GM12878 (cell line): ENCODE results near the gene FXYD1. TPM values are rescaled to one million over a fixed set of nuclear protein-coding genes. Genes with fewer than 3 reads are reported as not detected.

Experiments used
- ATAC-seq: fragments of 200-7000 bp; cut with Tn5 transposase; 3 replicates; pipeline ENCODE4 v1.9.1; 2020; ENCODE audit warnings: mild to moderate bottlenecking, moderate library complexity
- BruUV-seq: library from RNA; stranded (reverse); fragments of 400-500 nt; replicated peaks from 2 replicates; lab custom pipeline; 2021; lab: Mats Ljungman, UMichigan
- CTCF ChIA-PET: fragments of 300-600 bp; sonication (Branson Sonifier 250); formaldehyde crosslinking; extraction: SDS; loops from one replicate; lab custom pipeline; 2021; ENCODE audit warnings: inconsistent platforms; lab: Yijun Ruan, JAX
- POLR2A ChIA-PET: fragments of 350-600 bp; formaldehyde crosslinking; extraction: SDS; loops from one replicate; lab custom pipeline; 2021; ENCODE audit warnings: inconsistent platforms; lab: Charles Lee
- RAD21 ChIA-PET: fragments of 300-600 bp; sonication (Branson Sonifier 250); formaldehyde crosslinking; loops from one replicate; lab custom pipeline; 2023; ENCODE audit warnings: antibody characterized with exemption; ENCODE audit not compliant: unreplicated experiment; lab: Charles Lee
- SMC1A ChIA-PET: fragments of 300-600 bp; sonication (Branson Sonifier 250); formaldehyde crosslinking; loops from one replicate; lab custom pipeline; 2023; ENCODE audit not compliant: unreplicated experiment, uncharacterized antibody; lab: Charles Lee
- DNase-seq: peaks from one replicate; pipeline ENCODE4 v3.0.0-alpha.2; 2011; ENCODE audit warnings: low read depth, low spot score
- FAIRE-seq: peaks from 3 replicates; lab custom pipeline; 2011; peaks lifted over from hg19 to GRCh38; lab: Jason Lieb, UNC
- H2AFZ ChIP-seq: 2 replicates; pipeline ENCODE4 v1.6.0; 2011; ENCODE audit warnings: low read depth, low read length, control low read depth; ENCODE audit not compliant: control insufficient read depth
- H3K27ac ChIP-seq: 2 replicates; pipeline ENCODE4 v1.5.1; 2011; ENCODE audit warnings: control low read depth; ENCODE audit not compliant: control insufficient read depth, insufficient read depth
- H3K27me3 ChIP-seq, 2 experiments: replicated peaks in 1 of 2; 2 replicates each; pipeline versions ENCODE4 v1.6.0 to v1.6.1; 2011; ENCODE audit warnings: low read length in 1 of 2; ENCODE audit not compliant: control insufficient read depth in 2 of 2, insufficient read depth in 2 of 2
- H3K36me3 ChIP-seq, 2 experiments: 2 replicates each; pipeline ENCODE4 v1.5.1; 2011; ENCODE audit warnings: low read length in 1 of 2; ENCODE audit not compliant: control insufficient read depth in 2 of 2, insufficient read depth in 2 of 2
- H3K4me1 ChIP-seq: 2 replicates; pipeline ENCODE4 v1.6.1; 2011; ENCODE audit warnings: mild to moderate bottlenecking, low read length, moderate library complexity, mixed read lengths; ENCODE audit not compliant: control insufficient read depth, insufficient read depth
- H3K4me2 ChIP-seq: 2 replicates; pipeline ENCODE4 v1.6.0; 2011; ENCODE audit warnings: control low read depth; ENCODE audit not compliant: control insufficient read depth, insufficient read depth
- H3K4me3 ChIP-seq: fragments of 200-600 bp; sonication (generic); 2 replicates; pipeline ENCODE4 v1.5.1; 2016
- H3K79me2 ChIP-seq: 2 replicates; pipeline ENCODE4 v1.6.0; 2011; ENCODE audit warnings: low read length; ENCODE audit not compliant: control insufficient read depth, insufficient read depth
- H3K9ac ChIP-seq: 2 replicates; pipeline ENCODE4 v1.8.0; 2011; ENCODE audit warnings: low read length, control low read depth, mixed read lengths; ENCODE audit not compliant: control insufficient read depth, insufficient read depth
- H3K9me3 ChIP-seq: replicated peaks from 3 replicates; pipeline ENCODE4 v1.5.1; 2011; ENCODE audit warnings: mild to moderate bottlenecking, low read length; ENCODE audit not compliant: control insufficient read depth, insufficient read depth
- H4K20me1 ChIP-seq: 2 replicates; pipeline ENCODE4 v1.6.0; 2011; ENCODE audit not compliant: control insufficient read depth, insufficient read depth
- ATF7 ChIP-seq: fragments of 450-650 bp; IDR thresholded peaks from 2 replicates; pipeline ENCODE4 v1.6.1; 2016; ENCODE audit warnings: low read depth, mild to moderate bottlenecking
- BHLHE40 ChIP-seq, 2 experiments: fragments of 450-650 bp in 1 of 2; IDR thresholded peaks; 2 replicates each; pipeline ENCODE4 v1.6.1; 2011 to 2017; ENCODE audit warnings: low read depth in 2 of 2, borderline replicate concordance in 1 of 2, improper control_type of control experiment in 1 of 2, low read length in 1 of 2, mild to moderate bottlenecking in 1 of 2
- EP300 ChIP-seq, 2 experiments: fragments of 150-350 bp in 1 of 2; IDR thresholded peaks; 2 replicates each; pipeline ENCODE4 v1.6.1; 2011 to 2012; ENCODE audit warnings: low read depth in 2 of 2, low read length in 2 of 2, borderline replicate concordance in 1 of 2, improper control_type of control experiment in 1 of 2, inconsistent platforms in 1 of 2; ENCODE audit not compliant: control insufficient read depth in 1 of 2
- FOS ChIP-seq: IDR thresholded peaks from 3 replicates; pipeline ENCODE4 v1.6.1; 2011; ENCODE audit warnings: borderline replicate concordance; ENCODE audit not compliant: insufficient read length; ENCODE audit errors: extremely low read depth
- GATAD2B ChIP-seq: fragments of 450-650 bp; conservative IDR thresholded peaks from 2 replicates; pipeline ENCODE4 v1.6.1; 2017; ENCODE audit warnings: low read depth, mild to moderate bottlenecking, moderate library complexity
- IKZF1 ChIP-seq: fragments of 450-650 bp; conservative IDR thresholded peaks from 2 replicates; pipeline ENCODE4 v1.6.1; 2017; ENCODE audit warnings: antibody characterized with exemption, mild to moderate bottlenecking
- IKZF2 ChIP-seq, 2 experiments: fragments of 450-650 bp; IDR thresholded peaks; 2 replicates each; pipeline ENCODE4 v1.6.1; 2017; ENCODE audit warnings: mild to moderate bottlenecking in 2 of 2, moderate library complexity in 2 of 2
- MEF2B ChIP-seq: fragments of 450-650 bp; IDR thresholded peaks from 2 replicates; pipeline ENCODE4 v1.6.1; 2018; ENCODE audit warnings: mild to moderate bottlenecking, moderate library complexity; ENCODE audit not compliant: partially characterized antibody, poor library complexity, severe bottlenecking
- MLLT1 ChIP-seq: fragments of 450-650 bp; IDR thresholded peaks from 2 replicates; pipeline ENCODE4 v1.6.1; 2016; ENCODE audit warnings: mild to moderate bottlenecking
- MTA2 ChIP-seq: fragments of 450-650 bp; IDR thresholded peaks from 2 replicates; pipeline ENCODE4 v1.6.1; 2016; ENCODE audit warnings: low read depth, mild to moderate bottlenecking, moderate library complexity
- NR2F1 ChIP-seq: fragments of 450-650 bp; conservative IDR thresholded peaks from 2 replicates; pipeline ENCODE4 v1.6.1; 2017; ENCODE audit warnings: mild to moderate bottlenecking
- RB1 ChIP-seq: fragments of 450-650 bp; formaldehyde crosslinking; IDR thresholded peaks from 2 replicates; pipeline ENCODE4 v1.6.1; 2017; ENCODE audit warnings: mild to moderate bottlenecking, borderline replicate concordance
- RELB ChIP-seq: fragments of 450-650 bp; IDR thresholded peaks from 2 replicates; pipeline ENCODE4 v1.6.1; 2017; ENCODE audit warnings: low read depth, mild to moderate bottlenecking, moderate library complexity
- SRF ChIP-seq, 2 experiments: IDR thresholded peaks; 2 replicates each; pipeline ENCODE4 v1.6.1; 2011; ENCODE audit warnings: low read depth in 2 of 2, low read length in 2 of 2, mild to moderate bottlenecking in 1 of 2, moderate library complexity in 1 of 2
- WGBS: methylation state at CpG from one replicate; pipeline ENCODE4 v1.1.6; 2016; ENCODE audit warnings: low lambda C conversion rate; ENCODE audit not compliant: insufficient replicate concordance, insufficient coverage; ENCODE audit errors: missing lambda C conversion rate; 5-methylcytosine and 5-hydroxymethylcytosine counted together
- in situ Hi-C: fragments of 300-500 bp; cut with MboI; formaldehyde crosslinking; loops from 9 replicates; pipeline ENCODE4 v1.14.3; 2018; ENCODE audit warnings: mixed read lengths
- intact Hi-C: fragments of 100-400 bp; cut with micrococcal nuclease; formaldehyde crosslinking; loops from one replicate; pipeline ENCODE4 v1.14.2; 2022; ENCODE audit not compliant: unreplicated experiment
- polyA plus RNA-seq, 11 experiments: library from polyadenylated mRNA; depleted of rRNA in 4 of 11; unstranded in 6 of 11; stranded (reverse) in 5 of 11; fragments of >200 nt; fragmentation: Nextera tagmentation in 4 of 11; fragmentation: Illumina TruSeq in 1 of 11; extraction: Ambion mirVana in 4 of 11; extraction: Trizol in 1 of 11; gene quantifications; 1 replicate in 1 of 11; 2 replicates in 10 of 11; pipeline versions ENCODE4 v1.2.1 to v1.2.3, GENCODE V29; 2011 to 2016; ENCODE audit warnings: inconsistent platforms in 2 of 11, missing spikeins in 2 of 11, low read depth in 1 of 11
- total RNA-seq, 4 experiments: library from RNA; depleted of rRNA in 3 of 4; stranded (reverse); fragments of >200 nt in 3 of 4; fragmentation: Illumina TruSeq in 1 of 4; extraction: Trizol in 1 of 4; gene quantifications; 2 replicates each; pipeline versions ENCODE4 v1.2.1 to v1.2.3, GENCODE V29; 2013 to 2021

The FXYD1 gene
- total and polyA plus RNA-seq, 10 of the 15 experiments (the other 5 are each of a cell fraction or from before 2014, with no cell fraction given), result 0.34 to 1.2 (median 0.49) TPM; not detected in 4

- SMC1A ChIA-PET, result interaction anchor here (0.6 to 3.8 kb wide), 9 partner anchors 9 to 119 kb away, joined by 3 to 30 read pairs (median 7); partner anchors contain the start of gene FXYD3
- in situ Hi-C loops, result loop anchor here (5.0 kb wide), 1 partner anchor 70 kb away; no protein-coding TSS in a partner anchor
- Histone ChIP-seq H3K36me3 (no peaks in the 10 kb centered on the region), H4K20me1 (no peaks in the 10 kb centered on the region), H3K9me3 (no peaks in the 10 kb centered on the region), H3K9ac (no peak overlapping the region), H3K27me3 (peaks cover 0 to 1% of the 10 kb centered on the region in 2 experiments; a peak in 1 of 4 replicates), H3K4me1 (peaks cover 11% of the 10 kb centered on the region), H3K4me2 (no peak overlapping the region), H3K4me3 (no peak overlapping the region), H3K27ac (no peak overlapping the region), H3K79me2 (no peaks in the 10 kb centered on the region), H2AFZ (no peak overlapping the region)
- POLR2A ChIA-PET, result interaction anchor here (1.2 kb wide), 1 partner anchor 13 kb away, joined by 6 read pairs; no protein-coding TSS in a partner anchor
- CTCF ChIA-PET, result interaction anchor here (0.6 to 5.0 kb wide), 24 partner anchors 10 to 382 kb away, joined by 3 to 75 read pairs (median 4); partner anchors contain the start of genes FXYD3 and FXYD5
- DNase-seq, result no peak
- RAD21 ChIA-PET, result interaction anchor here (1.0 to 3.0 kb wide), 5 partner anchors 13 to 93 kb away, joined by 3 to 30 read pairs (median 5); no protein-coding TSS in a partner anchor
- no TSS peak for BruUV-seq
- ATAC-seq, result no peak
- intact Hi-C loops, result loop anchor here (10.0 kb wide), 1 partner anchor 162 kb away; no protein-coding TSS in a partner anchor
- FAIRE-seq, result no peak
- 12% methylated on average over 9 of the region's 9 CpGs for WGBS
- TF ChIP-seq IKZF2 (IDR thresholded peaks at IDR 0.05), result peak in 1 of 2 experiments; percentile 56; a peak in 1 of 4 replicates
- TF ChIP-seq EP300 (IDR thresholded peaks at IDR 0.05; ENCODE audit: borderline replicate concordance in 1 of 2, control insufficient read depth in 1 of 2, low read depth in 2 of 2, low read length in 2 of 2), result 0 out of 4 replicates have a peak, but pooled peaks of 1 of the 2 experiments have one; percentile 23
- no peak for TF ChIP-seq FOS
- peak; percentile 12; the same call in 1 of the 2 replicates for TF ChIP-seq ATF7
- TF ChIP-seq NR2F1, result 0 out of 2 replicates have a peak, but pooled peaks have one; percentile 14
- TF ChIP-seq BHLHE40 (IDR thresholded peaks at IDR 0.05; ENCODE audit: borderline replicate concordance in 1 of 2, low read depth in 2 of 2, low read length in 1 of 2), result peak in 1 of 2 experiments; percentile 35; a peak in 1 of 4 replicates
- no peak for TF ChIP-seq SRF (IDR thresholded peaks at IDR 0.05; ENCODE audit: low read depth in 2 of 2, low read length in 2 of 2)
- TF ChIP-seq RELB, result peak; percentile 40; the same call in 1 of the 2 replicates
- no peak for TF ChIP-seq RB1
- peak; percentile 59 for TF ChIP-seq MLLT1
- TF ChIP-seq MTA2, result peak; percentile 42; the same call in 1 of the 2 replicates
- TF ChIP-seq IKZF1, result peak; percentile 61
- 0 out of 2 replicates have a peak, but pooled peaks have one; percentile 32 for TF ChIP-seq GATAD2B
- TF ChIP-seq MEF2B, result peak; percentile 12
Measured at GRCh38 chr19:35136977-35137702, 1.5 kb upstream of the FXYD1 start.
